KOPT-K1 (cell line): ENCODE measurements around the gene EFEMP1.

Experiments
- H3K27ac ChIP-seq: fragments of 200-600 bp; sonication (generic); 2 replicates; pipeline ENCODE4 v1.5.1; 2016; ENCODE audit warnings: antibody characterized with exemption, mild to moderate bottlenecking, low read depth, low read length; ENCODE audit not compliant: poor library complexity, severe bottlenecking
- H3K36me3 ChIP-seq: fragments of 200-600 bp; sonication (generic); 2 replicates; pipeline ENCODE4 v1.5.1; 2017; ENCODE audit warnings: antibody characterized with exemption, mild to moderate bottlenecking, low read length, moderate library complexity; ENCODE audit not compliant: insufficient read depth
- H3K9me3 ChIP-seq: fragments of 200-600 bp; sonication (generic); 2 replicates; pipeline ENCODE4 v1.5.1; 2017; ENCODE audit warnings: antibody characterized with exemption, low read length, mild to moderate bottlenecking; ENCODE audit not compliant: insufficient read depth, poor library complexity, severe bottlenecking

EFEMP1 gene

GRCh38 chr2:55948176-55948923 lies 24.8 kb upstream of the EFEMP1 start:
- Histone ChIP-seq H3K27ac (no peak overlapping the region), H3K36me3 (no peaks in the 10 kb centered on the region), H3K9me3 (no peaks in the 10 kb centered on the region)

- Histone ChIP-seq H3K9me3 (no peaks in the 10 kb centered on the region), H3K36me3 (no peaks in the 10 kb centered on the region), H3K27ac (no peak overlapping the region)
Observed at GRCh38 chr2:55947752-55948151, 24.2 kb upstream of the EFEMP1 start.

- no peak overlapping the region for H3K27ac ChIP-seq
- no peaks in the 10 kb centered on the region for H3K36me3 ChIP-seq
- no peaks in the 10 kb centered on the region for H3K9me3 ChIP-seq
Observed at GRCh38 chr2:55946793-55947192, 23.2 kb upstream of the EFEMP1 start.

- Histone ChIP-seq H3K27ac (no peak overlapping the region), H3K9me3 (no peaks in the 10 kb centered on the region), H3K36me3 (no peaks in the 10 kb centered on the region)
Observed at GRCh38 chr2:55943466-55943865, 19.9 kb upstream of the EFEMP1 start.

- Histone ChIP-seq H3K36me3 (no peaks in the 10 kb centered on the region), H3K9me3 (no peaks in the 10 kb centered on the region), H3K27ac (no peak overlapping the region)
Observed at GRCh38 chr2:55936351-55936750, 12.8 kb upstream of the EFEMP1 start.

GRCh38 chr2:55934337-55934736 lies 10.8 kb upstream of the EFEMP1 start:
- no peaks in the 10 kb centered on the region for H3K9me3 ChIP-seq

GRCh38 chr2:55932843-55933242 lies 9.3 kb upstream of the EFEMP1 start:
- Histone ChIP-seq H3K27ac (no peak overlapping the region), H3K36me3 (no peaks in the 10 kb centered on the region), H3K9me3 (no peaks in the 10 kb centered on the region)

More at GRCh38 chr2:55934337-55934736, 10.8 kb upstream of the EFEMP1 start:
- H3K27ac ChIP-seq = no peak overlapping the region
- no peaks in the 10 kb centered on the region for H3K36me3 ChIP-seq

- Histone ChIP-seq H3K36me3 (no peaks in the 10 kb centered on the region), H3K9me3 (no peaks in the 10 kb centered on the region), H3K27ac (no peak overlapping the region)
Observed at GRCh38 chr2:55931281-55931680, 7.7 kb upstream of the EFEMP1 start.

- Histone ChIP-seq H3K36me3 (no peaks in the 10 kb centered on the region), H3K27ac (no peak overlapping the region), H3K9me3 (no peaks in the 10 kb centered on the region)
Observed at GRCh38 chr2:55929476-55929875, 5.9 kb upstream of the EFEMP1 start.

- Histone ChIP-seq H3K27ac (no peak overlapping the region), H3K9me3 (no peaks in the 10 kb centered on the region), H3K36me3 (no peaks in the 10 kb centered on the region)
Observed at GRCh38 chr2:55926974-55927373, 3.4 kb upstream of the EFEMP1 start.

GRCh38 chr2:55926246-55926645 lies 2.7 kb upstream of the EFEMP1 start:
- H3K36me3 ChIP-seq = no peaks in the 10 kb centered on the region
- H3K9me3 ChIP-seq = no peaks in the 10 kb centered on the region
- no peak overlapping the region for H3K27ac ChIP-seq

GRCh38 chr2:55923982-55924321 lies 370 bp upstream of the EFEMP1 start:
- Histone ChIP-seq H3K27ac (no peak overlapping the region), H3K9me3 (no peaks in the 10 kb centered on the region), H3K36me3 (no peaks in the 10 kb centered on the region)

GRCh38 chr2:55922291-55922907 lies 1.2 kb downstream of the EFEMP1 start:
- Histone ChIP-seq H3K27ac (no peak overlapping the region), H3K9me3 (no peaks in the 10 kb centered on the region), H3K36me3 (no peaks in the 10 kb centered on the region)

- Histone ChIP-seq H3K9me3 (no peaks in the 10 kb centered on the region), H3K27ac (no peak overlapping the region), H3K36me3 (no peaks in the 10 kb centered on the region)
Observed at GRCh38 chr2:55919574-55919973, 4.0 kb downstream of the EFEMP1 start.

GRCh38 chr2:55918856-55919255 lies 4.7 kb downstream of the EFEMP1 start:
- Histone ChIP-seq H3K36me3 (no peaks in the 10 kb centered on the region), H3K27ac (no peak overlapping the region), H3K9me3 (no peaks in the 10 kb centered on the region)
